KMS-11 (cell line): ENCODE results near the gene MCM7.

Experiments used
- H2AFZ ChIP-seq: fragments of 200-600 bp; sonication (generic); 2 replicates; pipeline ENCODE4 v1.6.1; 2016; ENCODE audit warnings: antibody characterized with exemption, mixed run types, low read depth
- H3K27ac ChIP-seq: fragments of 200-600 bp; sonication (generic); 2 replicates; pipeline ENCODE4 v1.6.1; 2016; ENCODE audit warnings: mild to moderate bottlenecking, mixed run types
- H3K27me3 ChIP-seq: fragments of 200-600 bp; sonication (generic); 2 replicates; pipeline ENCODE4 v1.6.1; 2017; ENCODE audit warnings: mild to moderate bottlenecking, low read depth, mixed run types, moderate library complexity; ENCODE audit not compliant: insufficient read depth
- H3K36me3 ChIP-seq: fragments of 200-600 bp; sonication (generic); 2 replicates; pipeline ENCODE4 v1.6.1; 2017; ENCODE audit warnings: mild to moderate bottlenecking, mixed run types; ENCODE audit not compliant: insufficient read depth
- H3K4me1 ChIP-seq: fragments of 200-600 bp; sonication (generic); 2 replicates; pipeline ENCODE4 v1.6.1; 2016; ENCODE audit warnings: mild to moderate bottlenecking, low read depth, mixed run types; ENCODE audit not compliant: poor library complexity, severe bottlenecking
- H3K4me2 ChIP-seq: fragments of 200-600 bp; sonication (generic); 2 replicates; pipeline ENCODE4 v1.7.0; 2016; ENCODE audit warnings: mild to moderate bottlenecking, mixed run types
- H3K4me3 ChIP-seq: fragments of 200-600 bp; sonication (generic); IDR thresholded peaks from 2 replicates; pipeline ENCODE4 v1.6.1; 2017; ENCODE audit warnings: low read depth, low read length, mixed read lengths; ENCODE audit not compliant: insufficient read depth
- H3K79me2 ChIP-seq: fragments of 200-600 bp; sonication (generic); 2 replicates; pipeline ENCODE4 v1.6.1; 2016; ENCODE audit warnings: low read depth, mixed run types; ENCODE audit not compliant: insufficient read depth
- H3K9ac ChIP-seq: fragments of 200-600 bp; sonication (generic); 2 replicates; pipeline ENCODE4 v1.6.1; 2016; ENCODE audit warnings: mild to moderate bottlenecking, mixed run types
- H4K20me1 ChIP-seq: fragments of 200-600 bp; sonication (generic); 2 replicates; pipeline ENCODE4 v1.6.1; 2016; ENCODE audit warnings: mild to moderate bottlenecking, mixed run types; ENCODE audit not compliant: insufficient read depth
- CTCF ChIP-seq: fragments of 200-600 bp; sonication (generic); conservative IDR thresholded peaks from 2 replicates; pipeline ENCODE4 v1.6.1; 2017; ENCODE audit warnings: low read depth, mild to moderate bottlenecking, antibody characterized with exemption, low read length, moderate library complexity, mixed read lengths

The MCM7 gene

GRCh38 chr7:100057006-100057405 lies 44.2 kb downstream of the MCM7 start:
- no peak overlapping the region for H2AFZ ChIP-seq
- no peak for TF ChIP-seq CTCF
- no peaks in the 10 kb centered on the region for H3K27me3 ChIP-seq
- H3K79me2 ChIP-seq: no peaks in the 10 kb centered on the region
- no peaks in the 10 kb centered on the region for H4K20me1 ChIP-seq
- H3K27ac ChIP-seq: no peak overlapping the region
- peaks cover 3% of the 10 kb centered on the region for H3K4me1 ChIP-seq
- no peak overlapping the region for H3K4me3 ChIP-seq
- no peaks in the 10 kb centered on the region for H3K36me3 ChIP-seq
- no peak overlapping the region for H3K4me2 ChIP-seq
- H3K9ac ChIP-seq: no peak overlapping the region

- Histone ChIP-seq H2AFZ (no peak overlapping the region), H3K4me1 (peaks cover 12% of the 10 kb centered on the region), H3K79me2 (no peaks in the 10 kb centered on the region), H4K20me1 (no peaks in the 10 kb centered on the region), H3K36me3 (no peaks in the 10 kb centered on the region), H3K4me3 (no peak overlapping the region), H3K4me2 (no peak overlapping the region), H3K27ac (no peak overlapping the region), H3K9ac (no peak overlapping the region), H3K27me3 (no peaks in the 10 kb centered on the region; the same call in 1 of the 2 replicates)
- peak; percentile 43; the same call in 1 of the 2 replicates for TF ChIP-seq CTCF
These were observed 48.0 kb downstream of the MCM7 start for GRCh38 chr7:100053215-100053614.

- Histone ChIP-seq H3K79me2 (no peaks in the 10 kb centered on the region), H2AFZ (no peak overlapping the region), H3K4me3 (no peak overlapping the region), H3K9ac (no peak overlapping the region), H3K27me3 (no peaks in the 10 kb centered on the region; the same call in 1 of the 2 replicates), H4K20me1 (no peaks in the 10 kb centered on the region), H3K27ac (no peak overlapping the region), H3K4me1 (peaks cover 12% of the 10 kb centered on the region), H3K4me2 (no peak overlapping the region), H3K36me3 (no peaks in the 10 kb centered on the region)
- no peak for TF ChIP-seq CTCF
These were observed 49.6 kb downstream of the MCM7 start for GRCh38 chr7:100051611-100052010.

GRCh38 chr7:100049441-100050291 lies 51.5 kb downstream of the MCM7 start, which contains the start of gene ZSCAN21:
TSS of gene ZSCAN21 (plus strand) at chr7:100049774. CDS start at chr7:100057007, 7,233 bp downstream.
- peak within 1 kb of the TSS; percentile 91 for H3K4me2 ChIP-seq
- peaks cover 12% of the 10 kb centered on the region for H3K4me1 ChIP-seq
- H2AFZ ChIP-seq: peak within 1 kb of the TSS; percentile 98
- no peaks in the 10 kb centered on the region for H3K79me2 ChIP-seq
- peak within 1 kb of the TSS; percentile 55; the same call in 1 of the 2 replicates for H3K9ac ChIP-seq
- no peak for TF ChIP-seq CTCF
- no peaks in the 10 kb centered on the region for H4K20me1 ChIP-seq
- H3K36me3 ChIP-seq: no peaks in the 10 kb centered on the region
- no peaks in the 10 kb centered on the region; the same call in 1 of the 2 replicates for H3K27me3 ChIP-seq
- H3K4me3 ChIP-seq: peak within 1 kb of the TSS; percentile 53
- H3K27ac ChIP-seq: peak within 1 kb of the TSS; percentile 21; the same call in 1 of the 2 replicates
